Measurements from ENCODE around the gene CCDC172.

CCDC172 gene

DNA sequence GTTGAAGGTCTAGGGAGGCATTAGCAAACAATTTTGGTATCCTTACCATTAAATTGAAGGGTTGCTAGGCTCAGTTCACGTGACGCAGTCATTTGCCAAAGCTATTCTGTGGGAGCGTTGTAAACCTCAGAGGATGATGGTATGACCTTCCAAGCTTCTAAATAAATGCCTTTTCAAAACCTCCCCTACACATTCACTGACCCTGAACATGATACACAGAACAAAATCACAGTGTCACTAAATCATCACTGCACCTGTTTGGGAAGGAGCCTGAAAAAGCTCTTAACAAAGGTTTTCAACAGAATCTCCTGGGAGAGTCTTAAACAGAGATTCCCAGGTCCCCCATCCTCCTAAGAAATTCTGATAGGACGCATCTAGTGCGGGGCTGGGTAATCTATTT, 13.2 kb upstream of the CCDC172 start (continued):
- TF ChIP-seq, protein P1, sequence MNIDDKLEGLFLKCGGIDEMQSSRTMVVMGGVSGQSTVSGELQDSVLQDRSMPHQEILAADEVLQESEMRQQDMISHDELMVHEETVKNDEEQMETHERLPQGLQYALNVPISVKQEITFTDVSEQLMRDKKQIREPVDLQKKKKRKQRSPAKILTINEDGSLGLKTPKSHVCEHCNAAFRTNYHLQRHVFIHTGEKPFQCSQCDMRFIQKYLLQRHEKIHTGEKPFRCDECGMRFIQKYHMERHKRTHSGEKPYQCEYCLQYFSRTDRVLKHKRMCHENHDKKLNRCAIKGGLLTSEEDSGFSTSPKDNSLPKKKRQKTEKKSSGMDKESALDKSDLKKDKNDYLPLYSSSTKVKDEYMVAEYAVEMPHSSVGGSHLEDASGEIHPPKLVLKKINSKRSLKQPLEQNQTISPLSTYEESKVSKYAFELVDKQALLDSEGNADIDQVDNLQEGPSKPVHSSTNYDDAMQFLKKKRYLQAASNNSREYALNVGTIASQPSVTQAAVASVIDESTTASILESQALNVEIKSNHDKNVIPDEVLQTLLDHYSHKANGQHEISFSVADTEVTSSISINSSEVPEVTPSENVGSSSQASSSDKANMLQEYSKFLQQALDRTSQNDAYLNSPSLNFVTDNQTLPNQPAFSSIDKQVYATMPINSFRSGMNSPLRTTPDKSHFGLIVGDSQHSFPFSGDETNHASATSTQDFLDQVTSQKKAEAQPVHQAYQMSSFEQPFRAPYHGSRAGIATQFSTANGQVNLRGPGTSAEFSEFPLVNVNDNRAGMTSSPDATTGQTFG (tag by site-specific recombination; IDR thresholded peaks at IDR 0.05; ENCODE audit: borderline replicate concordance): no peak
- TF ChIP-seq ZBTB1 (tag by site-specific recombination; IDR thresholded peaks at IDR 0.05) (no peak), ZNF175 (tag by site-specific recombination; IDR thresholded peaks at IDR 0.05) (no peak), ZNF785 (tag by site-specific recombination; IDR thresholded peaks at IDR 0.05) (no peak), ZFHX2 (tag by site-specific recombination; conservative IDR thresholded peaks at IDR 0.05) (no peak), GFI1B (tag by site-specific recombination; IDR thresholded peaks at IDR 0.05) (no peak), ZNF155 (tag by site-specific recombination; IDR thresholded peaks at IDR 0.05) (no peak), ZNF777 (tag by site-specific recombination; IDR thresholded peaks at IDR 0.05; ENCODE audit: borderline replicate concordance) (no peak)

DNA sequence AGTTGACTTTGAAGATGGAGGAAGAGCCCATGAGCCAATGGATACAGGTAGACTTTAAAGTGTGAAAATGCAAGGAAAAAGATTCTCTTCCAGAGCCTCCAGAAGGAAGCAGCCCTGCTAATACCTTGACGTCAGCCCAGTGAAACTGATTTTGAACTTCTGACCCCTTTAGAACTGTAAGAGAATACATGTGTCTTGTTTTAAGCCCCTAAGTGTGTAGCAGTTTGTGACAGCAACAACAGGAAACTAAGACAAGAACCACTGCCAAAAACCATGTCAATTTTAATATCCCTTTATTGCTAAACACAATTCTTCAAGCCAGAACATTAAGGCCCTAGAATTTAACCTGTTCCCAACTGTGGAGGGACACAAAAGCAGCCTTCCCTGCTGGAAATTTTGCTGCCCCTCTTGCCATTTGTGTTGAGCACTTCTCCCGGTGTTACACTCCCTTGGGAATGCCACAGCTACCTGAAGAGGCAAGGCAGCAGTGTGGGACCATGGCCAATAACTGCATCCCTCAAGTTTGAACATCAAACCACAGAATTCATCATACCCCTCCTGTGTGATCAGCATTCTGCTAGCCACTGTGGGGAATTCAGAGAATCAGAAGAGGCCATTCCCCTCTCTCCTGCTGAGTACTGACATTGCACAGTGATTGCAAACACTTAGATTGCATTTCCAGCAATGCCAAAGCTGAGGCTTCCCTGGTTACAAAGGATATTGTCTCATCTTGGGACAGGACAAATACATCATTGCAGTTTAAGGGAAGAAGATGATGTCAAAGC, 12.3 kb upstream of the CCDC172 start:
- Histone ChIP-seq H3K9me3 (ENCODE audit: control insufficient read depth, insufficient read depth, low read depth, low read length) (no peaks in the 10 kb centered on the region), H3K4me3 (ENCODE audit: low read depth, low read length) (no peak overlapping the region), H3K36me3 (ENCODE audit: control insufficient read depth in 2 of 2, insufficient read depth in 1 of 2, low read length in 2 of 2) (no peaks in the 10 kb centered on the region), H3K4me1 (ENCODE audit: control insufficient read depth, insufficient read depth, low read length) (peaks cover 9% of the 10 kb centered on the region), H3K27ac (ENCODE audit: extremely low read depth, low read depth, low read length) (no peak overlapping the region)
- TF ChIP-seq ZSCAN23 (tag by site-specific recombination; IDR thresholded peaks at IDR 0.05) (no peak), GLI4 (tag by site-specific recombination; IDR thresholded peaks at IDR 0.05) (no peak), ZNF768 (tag by site-specific recombination; IDR thresholded peaks at IDR 0.05) (no peak), SALL2 (tag by site-specific recombination; IDR thresholded peaks at IDR 0.05; ENCODE audit: borderline replicate concordance) (no peak), ZNF112 (tag by site-specific recombination; IDR thresholded peaks at IDR 0.05) (no peak), ZXDB (tag by site-specific recombination; IDR thresholded peaks at IDR 0.05) (no peak), ZNF48 (tag by site-specific recombination; IDR thresholded peaks at IDR 0.05) (no peak), ZBTB17 (tag by site-specific recombination; IDR thresholded peaks at IDR 0.05) (no peak), ZNF140 (tag by site-specific recombination; IDR thresholded peaks at IDR 0.05) (no peak), ZNF776 (tag by site-specific recombination; IDR thresholded peaks at IDR 0.05; ENCODE audit: borderline replicate concordance) (no peak), OSR2 (tag by site-specific recombination; IDR thresholded peaks at IDR 0.05) (no peak), ZNF146 (tag by site-specific recombination; IDR thresholded peaks at IDR 0.05) (no peak), OVOL3 (tag by site-specific recombination; IDR thresholded peaks at IDR 0.05) (no peak), KLF1 (tag by site-specific recombination; IDR thresholded peaks at IDR 0.05) (no peak), ZNF677 (tag by site-specific recombination; IDR thresholded peaks at IDR 0.05) (no peak), ZNF350 (tag by site-specific recombination; IDR thresholded peaks at IDR 0.05) (no peak), ZFP41 (tag by site-specific recombination; IDR thresholded peaks at IDR 0.05; ENCODE audit: borderline replicate concordance) (no peak), ZNF544 (tag by site-specific recombination; IDR thresholded peaks at IDR 0.05) (no peak)
- TF ChIP-seq, protein P1 (tag by site-specific recombination; IDR thresholded peaks at IDR 0.05; ENCODE audit: borderline replicate concordance): no peak
- ChIA-PET POLR2A (no interaction called here), CTCF (no interaction called here)

Data from HEK293 (cell line).